Lung microvascular endothelial cell (primary cell): ENCODE measurements around the gene BFSP1. TPM values are rescaled to one million over a fixed set of nuclear protein-coding genes. Genes with fewer than 3 reads are reported as not detected.
A peak's percentile ranks its signal among the peaks of the same experiment; 100 is the strongest.

Source experiments
- DNase-seq, 2 donors: peaks; one replicate each; pipeline versions ENCODE4 v3.0.0 to v3.0.0-alpha.2; 2010; ENCODE audit warnings: low read depth in 2 of 2
- total RNA-seq: library from RNA; depleted of rRNA; stranded (reverse); fragments of >200 nt; gene quantifications from 2 replicates; pipeline ENCODE4 v1.2.1, GENCODE V29; 2014

The BFSP1 gene
- total RNA-seq, 1 donor from 2014 or later = 0.60 TPM

- no peak for DNase-seq
These were observed 7.9 kb downstream of the BFSP1 start for GRCh38 chr20:17523326-17523725.

- no peak for DNase-seq
These were observed 8.7 kb downstream of the BFSP1 start for GRCh38 chr20:17522528-17522927.

DNA sequence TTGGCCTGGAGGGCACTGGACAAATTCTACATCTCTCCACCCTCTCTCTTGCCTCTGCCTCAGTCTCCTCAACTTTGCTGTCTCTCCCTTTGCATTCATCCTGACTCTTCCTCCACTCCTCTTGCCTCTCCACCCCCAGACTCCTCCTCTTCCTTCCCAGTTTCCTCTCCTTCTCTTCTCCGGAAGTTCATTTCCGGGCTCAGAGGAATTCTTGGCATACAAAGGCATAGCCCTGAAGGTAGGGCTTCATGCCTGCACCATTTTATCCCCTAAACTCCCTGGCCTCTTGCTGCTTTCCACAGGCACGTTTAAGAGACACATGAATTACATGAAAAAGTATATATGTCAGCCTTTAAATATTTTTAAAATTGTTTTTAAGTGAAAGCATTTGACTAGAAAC, 10.6 kb downstream of the BFSP1 start:
- DNase-seq = peak; percentile 17 to 58

- DNase-seq = no peak
These were observed 11.4 kb downstream of the BFSP1 start for GRCh38 chr20:17519606-17520285.

- no peak for DNase-seq
These were observed 12.7 kb downstream of the BFSP1 start for GRCh38 chr20:17518339-17519052.

DNA sequence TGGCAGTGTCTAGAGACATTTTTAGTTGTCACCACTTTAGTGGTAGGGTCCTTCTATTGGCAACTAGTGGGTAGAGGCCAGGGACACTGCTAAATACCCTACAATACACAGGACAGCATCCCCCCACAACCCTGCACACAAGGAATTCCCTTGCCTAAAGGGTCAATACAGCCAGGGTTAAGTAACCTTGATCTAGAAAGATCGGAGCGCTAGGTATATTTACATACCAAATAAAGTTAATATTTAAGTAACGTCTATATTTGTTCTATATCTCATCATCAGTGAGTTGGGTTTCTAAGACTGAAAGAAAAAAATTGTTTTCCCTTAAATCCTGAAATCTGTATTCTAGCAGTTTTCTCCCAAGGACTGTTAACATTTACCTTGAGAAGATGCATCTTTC, 16.1 kb downstream of the BFSP1 start:
- no peak for DNase-seq

DNA sequence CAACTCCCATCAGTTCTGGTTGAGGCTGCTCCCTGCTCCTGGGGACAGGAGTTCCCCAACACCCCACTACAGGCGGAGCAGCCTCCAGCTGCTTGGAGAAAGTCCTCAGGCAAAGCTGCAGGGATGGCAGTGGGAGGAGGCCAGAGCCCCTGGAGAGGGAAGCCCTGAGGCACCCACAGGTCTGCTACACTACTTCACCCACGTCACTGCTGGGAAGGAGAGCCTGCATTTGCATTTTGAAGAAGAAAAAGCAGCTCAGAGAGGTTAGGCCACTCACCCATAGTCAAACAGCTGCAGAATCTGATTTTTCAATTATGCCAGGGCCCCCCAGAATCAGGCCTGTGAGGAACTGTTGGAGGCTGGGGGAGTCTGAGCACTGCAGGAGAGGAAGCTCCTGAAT, 17.2 kb downstream of the BFSP1 start:
- no peak for DNase-seq

GRCh38 chr20:17511401-17511800, 19.8 kb downstream of the BFSP1 start:
- DNase-seq = no peak

- DNase-seq = no peak
These were observed 20.6 kb downstream of the BFSP1 start for GRCh38 chr20:17510548-17510947.

DNA sequence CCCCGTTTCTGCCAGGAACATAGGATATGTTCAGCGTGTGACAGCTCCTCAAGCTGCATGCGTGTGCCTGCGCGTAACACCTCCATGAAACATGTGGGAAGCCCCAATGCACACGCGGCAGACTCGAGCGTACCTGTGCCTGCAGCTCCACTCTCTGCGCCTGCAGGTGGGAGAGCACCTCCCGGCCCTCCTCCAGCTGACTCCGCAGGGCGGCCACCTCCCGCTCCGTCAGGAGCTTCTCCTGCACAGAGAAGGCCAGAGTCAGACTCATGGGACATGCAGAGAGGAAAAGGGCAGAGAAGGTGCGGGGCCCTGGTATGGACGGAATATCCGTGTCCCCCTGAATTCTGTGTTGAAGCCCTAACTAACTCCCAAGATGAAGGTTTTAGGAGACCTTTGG, 22.4 kb downstream of the BFSP1 start:
- DNase-seq = no peak

- no peak for DNase-seq
These were observed 23.6 kb downstream of the BFSP1 start for GRCh38 chr20:17507531-17507930.

GRCh38 chr20:17507032-17507431, 24.1 kb downstream of the BFSP1 start:
- no peak for DNase-seq

GRCh38 chr20:17505636-17506517, 25.3 kb downstream of the BFSP1 start:
- DNase-seq = peak in 1 of 2 donors; percentile 23

GRCh38 chr20:17504898-17505635, 26.1 kb downstream of the BFSP1 start:
- DNase-seq = peak; percentile 67 to 71

GRCh38 chr20:17504066-17504897, 26.9 kb downstream of the BFSP1 start:
- no peak for DNase-seq

DNA sequence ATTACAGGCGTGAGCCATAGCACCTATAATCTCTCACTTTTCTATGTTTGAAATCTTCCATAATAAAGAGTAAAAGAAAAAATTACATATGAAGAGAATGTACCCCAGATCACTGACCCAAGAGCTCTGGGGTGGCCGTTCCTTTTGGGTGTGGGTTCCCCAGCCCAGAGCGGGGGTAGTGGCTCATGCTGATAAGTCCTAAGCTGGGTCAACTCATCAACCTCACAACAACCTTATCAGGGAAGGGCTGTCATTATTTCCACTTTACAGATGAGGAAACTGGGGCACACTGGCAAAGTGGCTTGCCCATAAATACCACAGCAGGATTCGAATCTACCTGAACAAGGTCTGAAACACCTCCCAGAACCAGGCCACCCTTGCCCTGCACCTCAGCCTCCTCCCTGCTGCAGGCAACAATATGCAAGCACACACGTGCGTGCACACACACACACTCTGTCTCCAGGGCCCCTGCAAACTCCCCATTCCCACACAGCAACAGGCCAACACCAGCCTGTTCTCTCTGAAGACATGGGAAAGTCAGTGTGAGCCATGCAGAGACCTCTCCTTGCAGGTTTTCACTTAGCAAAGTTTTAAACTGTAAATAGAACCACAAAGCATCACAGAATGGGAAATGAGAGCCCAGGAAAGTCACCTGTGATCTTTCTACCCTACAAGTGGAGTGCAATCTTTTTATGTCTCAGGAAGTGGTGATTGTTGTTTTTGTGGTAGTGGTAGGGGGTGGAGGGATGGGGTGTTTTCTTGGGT, 27.7 kb downstream of the BFSP1 start:
- no peak for DNase-seq

GRCh38 chr20:17502105-17502504, 29.1 kb downstream of the BFSP1 start:
- no peak for DNase-seq

GRCh38 chr20:17501701-17502100, 29.5 kb downstream of the BFSP1 start:
- no peak for DNase-seq

GRCh38 chr20:17500826-17501225, 30.4 kb downstream of the BFSP1 start:
- DNase-seq = no peak

DNA sequence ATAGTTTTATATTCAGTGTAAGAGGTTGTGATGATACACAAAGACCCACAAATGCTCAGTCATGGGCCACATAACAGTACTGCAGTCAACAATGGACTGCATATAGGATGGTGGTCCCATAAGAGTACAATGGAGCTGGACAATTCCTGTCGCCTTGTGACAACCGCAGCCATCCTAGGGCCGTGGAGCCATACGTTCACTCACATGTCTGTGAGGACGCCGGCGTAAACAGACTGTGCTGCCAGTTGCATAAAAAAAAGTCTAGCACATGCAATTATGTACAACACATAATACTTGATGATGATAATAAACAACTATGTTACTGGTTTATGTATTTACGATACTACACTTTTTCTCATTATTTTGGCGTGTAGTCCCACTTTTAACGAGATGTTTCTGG, 30.9 kb downstream of the BFSP1 start:
- DNase-seq = no peak
